ENCODE data around the gene UPP2. TPM values are rescaled to one million over a fixed set of nuclear protein-coding genes. Genes with fewer than 3 reads are reported as not detected.

The UPP2 gene
- total and polyA plus RNA-seq, 2 of the 8 experiments (the other 6 are each of a cell fraction or from before 2014, with no cell fraction given), result not detected

- H2AFZ ChIP-seq (ENCODE audit: low read length), result no peak overlapping the region
Measured at GRCh38 chr2:158099716-158100115, 2.0 kb upstream of the UPP2 start.

More at GRCh38 chr2:158099716-158100115, 2.0 kb upstream of the UPP2 start:
- no peak for TF ChIP-seq CTBP2 (IDR thresholded peaks at IDR 0.05; ENCODE audit: borderline replicate concordance, insufficient read depth, insufficient read length, low read length)
- no peak for TF ChIP-seq GTF2F1 (IDR thresholded peaks at IDR 0.05; ENCODE audit: borderline replicate concordance, low read depth, low read length)
- TF ChIP-seq SIRT6 (IDR thresholded peaks at IDR 0.05; ENCODE audit: low read length), result no peak
- TF ChIP-seq HDAC6 (IDR thresholded peaks at IDR 0.05; ENCODE audit: low read depth, low read length), result no peak
- no peak for TF ChIP-seq HDAC2 (IDR thresholded peaks at IDR 0.05; ENCODE audit: borderline replicate concordance in 1 of 2, low read depth in 2 of 2, low read length in 2 of 2)
- no peak for TF ChIP-seq KDM4A (IDR thresholded peaks at IDR 0.05; ENCODE audit: low read depth, low read length, severe bottlenecking)
- TF ChIP-seq CHD2 (IDR thresholded peaks at IDR 0.05; ENCODE audit: low read length), result no peak
- no peak for TF ChIP-seq SAP30 (IDR thresholded peaks at IDR 0.05; ENCODE audit: insufficient read depth, insufficient replicate concordance, low read length)
- TF ChIP-seq POU5F1 (IDR thresholded peaks at IDR 0.05; ENCODE audit: low read depth, low read length), result no peak
- no peak for TF ChIP-seq ASH2L (IDR thresholded peaks at IDR 0.05; ENCODE audit: low read length)
- TF ChIP-seq TCF12 (IDR thresholded peaks at IDR 0.05; ENCODE audit: low read depth, low read length), result no peak
- no peak for TF ChIP-seq TBP (IDR thresholded peaks at IDR 0.05; ENCODE audit: low read depth, low read length)
- no peak for TF ChIP-seq RNF2 (IDR thresholded peaks at IDR 0.05; ENCODE audit: borderline replicate concordance, low read depth, low read length, missing control alignments, poor library complexity, severe bottlenecking)
- H2BK12ac ChIP-seq (ENCODE audit: low read depth, low read length), result no peak overlapping the region
- no peak overlapping the region for H3K14ac ChIP-seq (ENCODE audit: insufficient read length)
- H3K36me3 ChIP-seq (ENCODE audit: control insufficient read depth in 2 of 4, insufficient read depth in 4 of 4, low read length in 3 of 4), result no peaks in the 10 kb centered on the region
- no peak overlapping the region for H3K4me2 ChIP-seq (ENCODE audit: insufficient read depth in 1 of 2, low read depth in 2 of 2, low read length in 2 of 2)
- no peak overlapping the region for H3K56ac ChIP-seq (replicated peaks; ENCODE audit: insufficient read length, low read depth, low read length)
- no peaks in the 10 kb centered on the region for H3K9me3 ChIP-seq (ENCODE audit: insufficient read depth in 2 of 2, low read depth in 1 of 2, low read length in 1 of 2)
- no peak overlapping the region for H2BK5ac ChIP-seq (ENCODE audit: low read depth, low read length)
- peaks cover 0 to 1% (median 0%) of the 10 kb centered on the region in 4 experiments; a peak in 1 of 7 replicates for H3K27me3 ChIP-seq (replicated peaks in 1 of 4; ENCODE audit: control insufficient read depth in 3 of 4, extremely low read depth in 1 of 4, insufficient read depth in 3 of 4, low read length in 3 of 4)
- no peak overlapping the region for H2AK5ac ChIP-seq (ENCODE audit: low read depth, low read length)
- ChIA-PET POLR2A (ENCODE audit: partially characterized antibody) (no interaction called here), CTCF (ENCODE audit: partially characterized antibody) (interaction anchor here (0.6 kb wide), 1 partner anchor 47 kb away, joined by 3 read pairs; no protein-coding TSS in a partner anchor)
- no peak overlapping the region for H2BK15ac ChIP-seq (ENCODE audit: low read length)
- WGBS, 2 experiments (ENCODE audit: extremely low coverage in 1 of 2, insufficient coverage in 1 of 2, insufficient read length in 1 of 2, insufficient replicate concordance in 2 of 2, low coverage in 1 of 2, low lambda C conversion rate in 2 of 2, missing lambda C conversion rate in 1 of 2), result 80% methylated on average over 3 of the region's 3 CpGs; no CpG with 5 or more reads in 1 of the 2 experiments
- H2BK120ac ChIP-seq (replicated peaks; ENCODE audit: low read depth, low read length), result no peak overlapping the region
- no peak overlapping the region for H3K23ac ChIP-seq (ENCODE audit: insufficient read length)
- H4K20me1 ChIP-seq (replicated peaks in 1 of 2; ENCODE audit: control insufficient read depth in 1 of 2, insufficient read depth in 2 of 2, low read length in 2 of 2), result no peaks in the 10 kb centered on the region
- H3K4me3 ChIP-seq (ENCODE audit: extremely low read depth in 1 of 4, insufficient read depth in 2 of 4, low read depth in 3 of 4, low read length in 4 of 4), result no peak overlapping the region
- H3K18ac ChIP-seq (ENCODE audit: extremely low read depth, low read length), result no peak overlapping the region
- FAIRE-seq (no peak), DNase-seq (ENCODE audit: low read depth in 1 of 2, low spot score in 2 of 2) (no peak)
- no peaks in the 10 kb centered on the region for H3K79me1 ChIP-seq (ENCODE audit: low read depth, low read length)
- no peaks in the 10 kb centered on the region for H3K79me2 ChIP-seq (ENCODE audit: control insufficient read depth in 1 of 2, insufficient read depth in 2 of 2, low read length in 2 of 2)
- H4K5ac ChIP-seq (ENCODE audit: insufficient read length, low read depth, low read length), result no peak overlapping the region
- H3K27ac ChIP-seq (ENCODE audit: low read depth, low read length), result no peak overlapping the region
- no peak overlapping the region for H2BK20ac ChIP-seq (ENCODE audit: low read length)
- no peak overlapping the region for H3K9ac ChIP-seq (replicated peaks in 1 of 4; ENCODE audit: extremely low read depth in 1 of 4, low read depth in 3 of 4, low read length in 3 of 4)
- 0 out of 7 replicates have a peak, but pooled peaks cover 0 to 2% (median 0%) of the 10 kb centered on the region in 4 experiments for H3K4me1 ChIP-seq (replicated peaks in 1 of 4; ENCODE audit: control insufficient read depth in 3 of 4, insufficient read depth in 4 of 4, low read length in 3 of 4)
- no peaks in the 10 kb centered on the region for H3K23me2 ChIP-seq (ENCODE audit: low read depth, low read length)
- H4K91ac ChIP-seq (replicated peaks; ENCODE audit: insufficient read length, low read length), result no peak overlapping the region
- H4K8ac ChIP-seq (ENCODE audit: extremely low read depth, insufficient read depth, low read length), result peak overlapping the region; percentile 54; the same call in 1 of the 2 replicates
- no peak overlapping the region for H3K4ac ChIP-seq (replicated peaks; ENCODE audit: insufficient read length, low read depth, low read length)
